ENCODE measurements around the gene METTL14.

The METTL14 gene

GRCh38 chr4:118734491-118735205 lies 49.5 kb downstream of the METTL14 start:
- no peak for TF ChIP-seq CTCF (IDR thresholded peaks at IDR 0.05; ENCODE audit: low read depth, low read length, missing control alignments)
- no peak overlapping the region for H3K4me3 ChIP-seq (ENCODE audit: low read depth, low read length)
- no peak for DNase-seq (ENCODE audit: low read depth)

- DNase-seq (ENCODE audit: low read depth), result no peak
- no peak overlapping the region for H3K4me3 ChIP-seq (ENCODE audit: low read depth, low read length)
- no peak for TF ChIP-seq CTCF (IDR thresholded peaks at IDR 0.05; ENCODE audit: low read depth, low read length, missing control alignments)
Measured at GRCh38 chr4:118736900-118737299, 51.7 kb downstream of the METTL14 start.

GRCh38 chr4:118738090-118738489 lies 52.9 kb downstream of the METTL14 start:
- H3K4me3 ChIP-seq (ENCODE audit: low read depth, low read length), result no peak overlapping the region
- DNase-seq (ENCODE audit: low read depth), result no peak
- TF ChIP-seq CTCF (IDR thresholded peaks at IDR 0.05; ENCODE audit: low read depth, low read length, missing control alignments), result no peak

- DNase-seq (ENCODE audit: low read depth), result no peak
- TF ChIP-seq CTCF (IDR thresholded peaks at IDR 0.05; ENCODE audit: low read depth, low read length, missing control alignments), result no peak
- H3K4me3 ChIP-seq (ENCODE audit: low read depth, low read length), result no peak overlapping the region
Measured at GRCh38 chr4:118739022-118739713, 54.0 kb downstream of the METTL14 start.

- TF ChIP-seq CTCF (IDR thresholded peaks at IDR 0.05; ENCODE audit: low read depth, low read length, missing control alignments), result no peak
- no peak overlapping the region for H3K4me3 ChIP-seq (ENCODE audit: low read depth, low read length)
- no peak for DNase-seq (ENCODE audit: low read depth)
Measured at GRCh38 chr4:118740869-118741268, 55.7 kb downstream of the METTL14 start.

GRCh38 chr4:118741301-118741855 lies 56.2 kb downstream of the METTL14 start:
- TF ChIP-seq CTCF (IDR thresholded peaks at IDR 0.05; ENCODE audit: low read depth, low read length, missing control alignments), result no peak
- no peak for DNase-seq (ENCODE audit: low read depth)
- no peak overlapping the region for H3K4me3 ChIP-seq (ENCODE audit: low read depth, low read length)

Data from GM12864 (cell line).